ENCODE data around the gene MAPKAPK3.

The MAPKAPK3 gene

GRCh38 chr3:50630394-50630793 is 13.4 kb downstream of the MAPKAPK3 start:
- POLR2A ChIA-PET, result interaction anchor here (0.6 kb wide), 2 partner anchors 21 to 107 kb away, joined by 3 to 5 read pairs; no protein-coding TSS in a partner anchor
- CTCF ChIA-PET, result interaction anchor here (2.0 to 18.4 kb wide), 2 partner anchors 16 to 88 kb away, joined by 4 to 202 read pairs; partner anchors contain the start of genes CISH and MAPKAPK3
- no peak for TF ChIP-seq CTCF (IDR thresholded peaks at IDR 0.05; ENCODE audit: control extremely low read depth, extremely low read depth, low read depth, missing control alignments)
- DNase-seq (ENCODE audit: extremely low spot score), result no peak

GRCh38 chr3:50630877-50631276 is 13.9 kb downstream of the MAPKAPK3 start:
- ChIA-PET CTCF (interaction anchor here (2.0 to 18.4 kb wide), 2 partner anchors 16 to 89 kb away, joined by 4 to 202 read pairs; partner anchors contain the start of genes CISH and MAPKAPK3), POLR2A (interaction anchor here (0.6 kb wide), 1 partner anchor 108 kb away, joined by 5 read pairs; no protein-coding TSS in a partner anchor)
- no peak for TF ChIP-seq CTCF (IDR thresholded peaks at IDR 0.05; ENCODE audit: control extremely low read depth, extremely low read depth, low read depth, missing control alignments)
- no peak for DNase-seq (ENCODE audit: extremely low spot score)

- ChIA-PET CTCF (interaction anchor here (1.2 to 18.4 kb wide), 4 partner anchors 18 to 90 kb away, joined by 3 to 202 read pairs (median 6); partner anchors contain the start of genes CISH and MAPKAPK3), POLR2A (no interaction called here)
- peak; percentile 6 for TF ChIP-seq CTCF (IDR thresholded peaks at IDR 0.05; ENCODE audit: control extremely low read depth, extremely low read depth, low read depth, missing control alignments)
- DNase-seq (ENCODE audit: extremely low spot score), result peak; percentile 31
These were observed 15.5 kb downstream of the MAPKAPK3 start for GRCh38 chr3:50632450-50632849.

GRCh38 chr3:50633230-50633790 is 16.4 kb downstream of the MAPKAPK3 start:
- TF ChIP-seq CTCF (IDR thresholded peaks at IDR 0.05; ENCODE audit: control extremely low read depth, extremely low read depth, low read depth, missing control alignments), result no peak
- POLR2A ChIA-PET, result no interaction called here
- CTCF ChIA-PET, result interaction anchor here (1.0 to 18.4 kb wide), 4 partner anchors 9 to 19 kb away, joined by 3 to 202 read pairs (median 4); partner anchors contain the start of genes CISH and MAPKAPK3
- DNase-seq (ENCODE audit: extremely low spot score), result no peak

GRCh38 chr3:50635066-50635465 is 18.1 kb downstream of the MAPKAPK3 start:
- ChIA-PET CTCF (interaction anchor here (18.4 kb wide), 1 partner anchor 21 kb away, joined by 202 read pairs; the partner anchor contains the start of genes CISH and MAPKAPK3), POLR2A (no interaction called here)
- TF ChIP-seq CTCF (IDR thresholded peaks at IDR 0.05; ENCODE audit: control extremely low read depth, extremely low read depth, low read depth, missing control alignments), result no peak
- no peak for DNase-seq (ENCODE audit: extremely low spot score)

- ChIA-PET CTCF (interaction anchor here (1.0 to 18.4 kb wide), 3 partner anchors 9 to 735 kb away, joined by 4 to 202 read pairs (median 4); partner anchors contain the start of genes CISH and MAPKAPK3), POLR2A (no interaction called here)
- DNase-seq (ENCODE audit: extremely low spot score), result no peak
- no peak for TF ChIP-seq CTCF (IDR thresholded peaks at IDR 0.05; ENCODE audit: control extremely low read depth, extremely low read depth, low read depth, missing control alignments)
These were observed 20.1 kb downstream of the MAPKAPK3 start for GRCh38 chr3:50637011-50637410.
